HFF-Myc (cell line): ENCODE data around the gene GAA.

Source experiments
- DNase-seq: peaks from one replicate; pipeline ENCODE4 v3.0.0-alpha.2; 2011; ENCODE audit warnings: low read depth; ENCODE audit errors: extremely low read depth
- H3K4me3 ChIP-seq: replicated peaks from 2 replicates; pipeline ENCODE4 v1.5.1; 2011; ENCODE audit warnings: low read depth, mild to moderate bottlenecking, control low read depth, low read length
- CTCF ChIP-seq: IDR thresholded peaks from 2 replicates; pipeline ENCODE4 v1.5.1; 2012; ENCODE audit warnings: mild to moderate bottlenecking, low read depth, low read length, control low read depth; ENCODE audit errors: missing control alignments

GAA gene

GRCh38 chr17:80111702-80112470 is 10.5 kb downstream of the GAA start:
- no peak overlapping the region for H3K4me3 ChIP-seq
- no peak for TF ChIP-seq CTCF
- no peak for DNase-seq

- H3K4me3 ChIP-seq, result no peak overlapping the region
- TF ChIP-seq CTCF, result no peak
- no peak for DNase-seq
Measured at GRCh38 chr17:80112471-80113032, 11.2 kb downstream of the GAA start.

GRCh38 chr17:80113033-80113484 is 11.7 kb downstream of the GAA start:
- DNase-seq, result no peak
- no peak overlapping the region for H3K4me3 ChIP-seq
- TF ChIP-seq CTCF, result no peak

GRCh38 chr17:80114758-80115157 is 13.4 kb downstream of the GAA start:
- H3K4me3 ChIP-seq, result no peak overlapping the region
- no peak for TF ChIP-seq CTCF
- DNase-seq, result no peak

GRCh38 chr17:80115159-80115558 is 13.8 kb downstream of the GAA start:
- TF ChIP-seq CTCF, result no peak
- H3K4me3 ChIP-seq, result no peak overlapping the region
- no peak for DNase-seq

- TF ChIP-seq CTCF, result no peak
- H3K4me3 ChIP-seq, result no peak overlapping the region
- no peak for DNase-seq
Measured at GRCh38 chr17:80116276-80116920, 15.0 kb downstream of the GAA start.
